ENCODE measurements around the gene TLNRD1.

The TLNRD1 gene

DNA sequence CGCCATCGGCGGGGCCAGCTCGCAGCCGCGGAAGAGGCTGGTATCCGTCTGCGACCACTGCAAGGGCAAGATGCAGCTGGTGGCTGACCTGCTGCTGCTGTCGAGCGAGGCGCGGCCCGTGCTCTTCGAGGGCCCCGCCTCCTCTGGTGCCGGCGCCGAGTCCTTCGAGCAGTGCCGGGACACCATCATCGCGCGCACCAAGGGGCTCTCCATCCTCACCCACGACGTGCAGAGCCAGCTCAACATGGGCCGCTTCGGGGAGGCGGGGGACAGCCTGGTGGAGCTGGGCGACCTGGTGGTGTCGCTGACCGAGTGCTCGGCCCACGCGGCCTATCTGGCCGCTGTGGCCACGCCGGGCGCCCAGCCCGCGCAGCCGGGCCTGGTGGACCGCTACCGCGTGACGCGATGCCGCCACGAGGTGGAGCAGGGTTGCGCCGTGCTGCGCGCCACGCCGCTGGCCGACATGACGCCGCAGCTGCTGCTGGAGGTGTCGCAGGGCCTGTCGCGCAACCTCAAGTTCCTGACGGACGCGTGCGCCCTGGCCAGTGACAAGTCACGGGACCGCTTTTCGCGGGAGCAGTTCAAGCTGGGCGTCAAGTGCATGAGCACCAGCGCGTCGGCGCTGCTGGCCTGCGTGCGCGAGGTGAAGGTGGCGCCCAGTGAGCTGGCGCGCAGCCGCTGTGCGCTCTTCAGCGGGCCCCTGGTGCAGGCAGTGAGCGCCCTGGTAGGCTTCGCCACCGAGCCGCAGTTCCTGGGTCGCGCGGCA lies 1.8 kb downstream of the TLNRD1 start:
- DNase-seq: no peak

DNA sequence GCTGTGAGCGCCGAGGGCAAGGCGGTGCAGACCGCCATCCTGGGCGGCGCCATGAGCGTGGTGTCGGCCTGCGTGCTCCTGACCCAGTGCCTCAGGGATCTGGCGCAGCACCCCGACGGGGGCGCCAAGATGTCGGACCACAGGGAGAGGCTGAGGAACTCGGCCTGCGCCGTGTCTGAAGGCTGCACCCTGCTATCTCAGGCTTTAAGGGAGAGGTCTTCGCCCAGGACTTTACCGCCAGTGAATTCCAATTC lies 2.3 kb downstream of the TLNRD1 start:
- no peak for DNase-seq

DNA sequence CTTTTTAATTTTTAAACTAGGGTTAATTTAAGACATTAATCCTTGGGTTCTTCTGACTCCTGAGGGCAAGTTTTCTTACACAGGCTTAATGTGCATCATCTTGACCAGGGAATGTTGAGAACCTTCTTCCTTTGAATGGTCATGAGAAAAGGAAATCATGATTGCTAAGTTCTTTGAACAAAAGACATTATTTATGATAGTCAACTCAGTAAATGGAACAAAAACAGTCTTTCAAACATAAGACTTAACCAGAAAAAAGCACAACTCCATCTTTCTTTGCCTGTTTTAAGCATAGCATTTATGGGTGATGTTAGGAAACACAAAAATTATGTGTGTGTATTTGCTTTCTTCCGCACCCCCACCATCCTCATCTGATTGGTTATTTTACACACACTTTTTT lies 5.4 kb downstream of the TLNRD1 start:
- no peak for DNase-seq

DNA sequence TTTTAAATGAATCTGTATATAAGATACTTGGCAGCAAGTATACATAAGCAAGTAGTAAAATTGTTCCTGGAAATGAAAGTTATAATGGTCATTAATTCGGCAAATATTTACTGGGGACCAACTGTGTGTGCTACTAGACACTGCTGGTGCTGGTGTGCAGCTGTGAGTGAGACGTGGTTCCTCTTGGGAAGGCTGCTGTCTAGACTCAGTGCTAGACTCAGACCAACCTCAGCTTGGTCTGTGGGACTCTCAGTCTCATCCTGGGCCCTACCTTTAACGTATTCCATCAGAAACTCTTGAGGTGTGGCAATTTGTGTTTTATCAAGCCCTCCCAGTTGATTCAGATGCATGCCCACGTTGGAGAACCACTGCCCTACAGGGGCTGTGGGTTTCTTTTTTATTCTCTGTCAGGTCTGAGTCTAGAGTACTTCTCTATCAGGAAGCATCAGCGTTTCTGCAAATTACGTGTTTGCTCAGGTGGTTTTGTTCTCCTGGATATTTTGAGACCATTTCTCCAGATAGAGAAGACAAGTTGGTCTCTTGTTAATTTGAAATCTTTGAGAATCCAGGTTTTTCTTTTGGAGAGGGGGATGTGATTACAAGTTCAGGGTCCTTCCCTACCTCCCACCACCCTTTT lies 6.8 kb downstream of the TLNRD1 start:
- no peak for DNase-seq

DNA sequence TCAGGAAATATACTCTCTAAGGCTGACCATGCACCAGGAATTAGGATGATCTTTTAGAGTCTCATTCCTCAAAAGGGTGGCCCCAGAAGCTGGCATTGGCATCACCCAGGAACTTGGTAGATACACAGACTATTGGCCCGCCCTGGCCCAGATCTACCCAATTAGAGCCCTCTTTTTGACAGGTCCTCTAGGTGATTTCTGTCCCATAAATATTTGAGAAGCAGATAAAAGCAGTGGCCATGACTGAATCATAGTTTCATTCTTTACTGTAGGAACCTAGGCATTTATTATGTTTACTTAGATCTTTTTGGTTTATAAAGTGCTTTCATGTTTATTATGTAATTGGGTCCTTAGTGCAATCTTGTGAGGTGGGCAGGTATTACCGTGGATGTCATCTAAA lies 7.6 kb downstream of the TLNRD1 start:
- DNase-seq: no peak

DNA sequence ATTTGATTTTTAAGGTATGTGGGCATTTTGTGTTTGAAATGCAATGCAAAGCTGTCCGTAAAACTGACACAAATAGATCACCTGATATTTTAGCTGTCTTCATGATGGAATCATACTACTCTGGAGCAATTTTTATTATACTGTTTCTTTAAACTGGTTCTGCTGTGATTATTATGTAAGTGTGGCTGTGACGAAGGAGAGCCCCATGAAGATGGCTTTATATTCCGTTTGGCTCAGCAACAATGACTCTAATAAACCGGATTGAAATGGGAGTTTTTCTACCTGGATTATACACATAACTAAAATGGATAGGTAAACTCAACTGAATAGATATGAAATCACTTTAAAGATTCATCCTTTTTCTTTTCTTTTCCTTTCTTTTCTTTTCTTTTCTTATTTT lies 9.4 kb downstream of the TLNRD1 start:
- DNase-seq: no peak

DNA sequence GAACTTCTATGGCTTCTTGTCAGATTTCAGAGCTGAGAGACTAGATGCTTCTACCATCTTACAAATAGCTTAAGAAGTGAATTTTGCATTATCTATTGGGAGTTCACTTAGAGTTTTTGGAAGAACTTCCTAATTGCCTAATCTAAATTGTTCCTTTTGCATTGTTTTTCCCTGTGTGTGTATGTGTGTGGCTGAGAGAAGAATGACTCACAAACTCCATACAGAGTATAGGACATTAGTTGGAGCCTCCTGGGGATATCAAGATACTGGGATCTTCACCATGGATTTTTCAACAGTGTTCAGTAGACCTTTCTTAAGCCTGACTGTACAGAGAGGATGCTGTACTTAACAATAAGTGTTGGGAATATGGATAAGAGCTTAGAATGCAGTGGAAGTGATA lies 10.9 kb downstream of the TLNRD1 start:
- no peak for DNase-seq

DNA sequence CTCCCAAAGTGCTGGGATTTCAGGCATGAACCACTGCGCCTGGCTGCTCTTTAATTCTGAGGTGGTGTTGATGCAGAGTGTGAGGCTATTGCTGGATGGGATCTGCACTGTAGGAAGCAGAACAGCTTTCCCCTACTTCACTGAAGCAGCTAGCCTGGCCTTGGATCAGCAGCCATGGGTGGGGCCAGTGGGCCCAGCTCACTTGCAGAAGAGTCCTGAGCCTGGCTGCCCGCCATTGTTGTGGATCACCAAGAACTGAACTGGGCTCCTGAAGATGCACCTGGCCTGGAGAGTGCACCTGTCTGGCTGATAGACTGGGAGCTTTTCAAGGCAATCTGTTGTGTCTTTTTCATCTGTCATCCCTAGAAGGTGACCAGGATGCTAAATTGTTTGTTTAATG lies 11.9 kb downstream of the TLNRD1 start:
- DNase-seq: no peak

DNA sequence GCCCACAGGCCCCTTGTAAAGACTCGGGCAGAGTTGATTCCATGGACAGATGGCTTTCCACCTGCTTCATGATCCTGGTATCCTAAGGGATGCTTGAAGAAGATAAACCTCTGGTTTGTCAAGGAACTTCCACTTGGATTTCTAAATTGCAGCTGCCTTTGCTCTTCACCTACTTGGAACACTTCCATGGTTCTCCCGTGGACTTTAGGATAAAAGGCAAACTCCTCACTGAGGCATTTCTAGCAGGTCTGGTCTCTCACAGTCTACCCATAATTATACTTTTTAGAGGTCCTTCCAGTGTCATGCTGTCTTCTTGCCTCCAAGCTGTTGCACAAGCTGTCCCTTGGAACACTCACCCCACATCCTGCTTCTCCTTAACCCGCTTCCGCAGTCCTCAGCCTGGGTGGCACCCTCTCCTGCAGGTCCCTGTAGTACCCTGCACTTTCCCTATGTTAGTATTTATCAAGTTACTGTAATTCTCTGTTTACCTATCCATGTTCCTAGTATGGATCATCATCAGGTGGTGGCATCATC lies 12.7 kb downstream of the TLNRD1 start:
- DNase-seq: no peak

DNA sequence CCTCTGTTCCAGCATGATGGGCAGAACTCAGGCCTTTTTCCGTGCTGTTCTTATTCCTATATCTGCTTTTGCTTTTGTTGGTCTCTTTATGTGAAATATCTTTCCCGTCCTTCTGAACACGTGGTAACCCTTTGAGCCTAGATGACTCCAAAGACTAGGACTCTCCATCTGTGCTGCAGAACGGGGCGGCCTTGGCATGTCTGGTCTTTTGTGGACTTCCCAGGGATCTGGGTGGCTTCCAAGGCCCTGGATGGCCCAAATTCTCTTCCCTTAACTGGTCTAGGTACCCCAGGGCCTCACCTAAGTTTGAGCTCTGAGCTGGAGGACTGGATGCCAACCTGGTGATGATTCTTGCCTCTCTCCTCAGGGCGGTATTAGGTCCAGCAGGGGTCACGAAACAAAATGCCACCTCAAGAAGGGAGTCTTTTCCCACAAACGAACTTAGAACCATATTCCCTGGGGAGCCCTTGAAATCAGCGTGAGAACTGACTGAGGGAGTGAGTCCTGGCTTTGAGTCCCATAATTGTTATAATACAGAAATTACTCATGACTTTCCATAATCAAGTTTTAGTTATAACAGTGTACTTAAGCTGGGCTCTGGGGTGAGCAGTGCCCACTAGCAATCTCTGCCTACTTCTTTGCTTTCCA lies 13.8 kb downstream of the TLNRD1 start:
- no peak for DNase-seq

DNA sequence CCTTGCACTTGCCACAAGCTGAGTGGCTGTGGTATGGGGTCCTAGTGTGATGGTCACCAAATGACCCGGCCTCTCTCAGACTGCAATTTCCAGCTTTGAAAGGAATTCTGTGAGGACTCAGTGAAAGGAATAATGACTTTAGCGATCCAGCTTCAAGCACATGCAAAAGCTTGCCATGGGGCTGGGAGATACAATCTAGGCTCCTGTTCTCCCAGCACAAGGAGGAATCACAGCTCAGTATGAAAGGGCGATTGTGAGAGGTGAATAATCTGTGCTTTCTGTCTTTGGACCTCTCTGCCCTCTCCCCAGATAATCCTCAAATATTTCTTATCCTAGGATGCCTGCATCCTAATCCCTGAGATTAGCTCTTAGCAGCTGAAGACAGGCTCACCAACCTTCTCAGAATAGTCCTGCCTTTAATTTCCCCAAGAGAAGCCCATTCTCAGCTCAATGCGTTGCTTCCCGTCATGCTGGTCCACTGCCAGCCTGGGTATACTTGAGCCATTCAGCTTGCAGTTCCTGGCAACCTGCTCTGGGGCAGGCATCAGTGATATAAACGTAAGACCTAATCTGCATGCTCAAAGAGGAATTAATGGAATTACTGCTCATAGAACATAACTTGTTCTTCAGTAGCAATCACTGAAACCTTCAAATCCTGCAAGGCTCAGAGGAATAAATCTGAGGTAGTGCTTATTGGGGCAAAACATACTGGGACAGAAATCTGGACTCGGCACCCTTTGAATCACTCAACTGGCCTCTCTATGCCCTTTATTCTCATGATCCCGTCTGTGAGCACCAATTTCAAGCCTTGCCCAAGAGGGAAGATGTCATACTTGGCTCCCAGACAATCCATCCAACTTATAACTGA lies 15.1 kb downstream of the TLNRD1 start:
- no peak for DNase-seq

DNA sequence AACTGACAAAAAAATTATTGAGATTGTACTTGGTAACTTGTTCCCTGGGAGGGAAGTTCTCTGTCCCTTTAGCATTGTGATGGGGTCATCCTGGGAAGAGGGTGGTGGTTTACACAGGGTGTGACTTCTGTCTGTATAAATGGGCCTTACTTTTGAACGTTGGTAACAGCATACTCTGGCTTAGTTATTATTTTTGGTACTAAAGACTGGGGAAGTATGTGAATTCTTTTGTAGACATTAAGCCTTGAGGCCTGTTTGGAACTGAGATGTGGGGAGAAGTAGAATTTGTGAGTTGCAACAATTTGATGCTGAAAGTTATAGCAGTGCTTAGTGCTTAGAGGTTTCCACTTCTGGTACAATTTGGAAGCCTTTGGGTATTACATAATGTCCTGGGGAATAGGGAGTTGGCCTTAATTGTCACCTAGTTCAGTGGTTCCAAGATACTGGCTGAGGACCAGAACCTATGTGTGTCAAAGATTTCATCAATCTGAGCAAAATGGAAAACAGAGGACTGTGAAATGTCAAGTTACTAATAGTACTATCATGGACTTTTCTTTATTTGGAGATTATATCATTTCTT lies 15.9 kb downstream of the TLNRD1 start:
- no peak for DNase-seq

DNA sequence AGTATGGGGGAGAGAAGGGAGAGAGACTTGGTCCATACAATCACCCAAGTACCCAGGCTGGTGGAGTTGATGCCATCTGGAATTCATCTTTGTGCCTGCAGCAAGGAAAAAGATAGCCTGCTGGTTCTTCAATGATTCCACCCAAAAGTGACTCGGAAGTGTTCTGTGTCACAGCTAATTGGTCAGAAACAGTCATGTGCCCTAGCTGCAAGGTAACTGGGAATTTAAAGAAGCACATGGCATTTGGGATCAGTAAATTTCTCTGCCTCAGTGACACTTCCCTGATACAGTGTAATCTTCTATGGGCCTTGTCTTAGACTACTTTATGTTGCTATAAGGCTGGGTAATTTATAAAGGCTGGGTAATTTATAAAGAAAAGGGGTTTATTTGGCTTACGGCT lies 17.5 kb downstream of the TLNRD1 start:
- no peak for DNase-seq

DNA sequence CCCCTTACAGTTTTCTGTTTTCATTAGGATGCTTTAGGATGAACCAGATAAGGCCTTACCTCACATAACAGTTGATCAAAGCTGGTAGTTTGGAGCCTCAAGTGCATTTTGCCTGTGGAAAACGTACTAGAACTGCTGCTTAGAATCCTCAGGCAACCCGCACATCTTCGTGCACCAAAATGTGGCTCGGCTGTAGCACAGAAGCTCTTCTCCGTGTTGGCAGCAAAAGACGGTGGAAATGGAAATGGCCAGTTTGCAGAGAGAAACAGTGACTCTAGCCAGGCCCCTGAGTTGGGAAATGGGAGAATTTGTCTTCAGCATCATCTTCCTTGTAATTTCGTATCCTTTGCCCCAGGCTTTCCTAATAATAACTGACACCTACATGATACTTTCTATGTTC lies 20.6 kb downstream of the TLNRD1 start:
- DNase-seq: no peak

DNA sequence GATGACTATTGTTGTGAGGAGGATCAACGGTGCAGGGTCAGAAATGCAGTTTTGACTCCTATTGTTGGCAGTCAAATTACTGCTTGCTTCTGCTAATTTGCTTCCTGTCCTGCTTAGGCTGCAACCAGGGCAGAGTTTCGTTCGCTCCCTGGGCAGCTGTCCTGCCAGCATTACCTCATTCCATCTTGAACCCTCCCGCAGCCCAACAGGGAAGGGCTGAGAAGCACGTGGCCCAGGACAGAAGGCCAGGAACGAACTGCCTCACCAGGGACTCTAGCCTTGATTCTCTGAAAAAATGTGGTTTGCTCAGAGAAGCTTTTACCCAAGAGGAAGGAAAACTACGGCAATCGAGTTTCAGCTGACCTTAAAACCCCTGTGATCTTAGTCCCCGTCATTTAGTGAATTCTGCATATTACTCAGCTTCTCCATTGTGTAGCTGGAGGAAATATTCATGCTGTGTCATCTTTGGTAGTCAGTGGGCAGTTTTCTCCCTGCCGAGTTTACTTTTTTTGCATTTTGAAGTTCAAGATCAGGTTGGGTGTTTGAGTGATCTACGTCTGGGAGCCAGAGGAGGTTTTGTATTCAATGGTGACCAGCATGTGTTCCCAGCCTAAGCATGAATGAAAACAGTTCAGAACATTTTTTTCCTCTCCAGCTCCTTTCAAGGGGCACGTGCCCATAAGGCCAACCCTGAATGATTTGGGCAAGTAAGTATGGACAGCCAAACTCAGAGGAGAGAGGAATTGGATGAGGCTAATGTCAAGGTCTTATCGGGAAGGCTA lies 23.0 kb downstream of the TLNRD1 start:
- DNase-seq: no peak

DNA sequence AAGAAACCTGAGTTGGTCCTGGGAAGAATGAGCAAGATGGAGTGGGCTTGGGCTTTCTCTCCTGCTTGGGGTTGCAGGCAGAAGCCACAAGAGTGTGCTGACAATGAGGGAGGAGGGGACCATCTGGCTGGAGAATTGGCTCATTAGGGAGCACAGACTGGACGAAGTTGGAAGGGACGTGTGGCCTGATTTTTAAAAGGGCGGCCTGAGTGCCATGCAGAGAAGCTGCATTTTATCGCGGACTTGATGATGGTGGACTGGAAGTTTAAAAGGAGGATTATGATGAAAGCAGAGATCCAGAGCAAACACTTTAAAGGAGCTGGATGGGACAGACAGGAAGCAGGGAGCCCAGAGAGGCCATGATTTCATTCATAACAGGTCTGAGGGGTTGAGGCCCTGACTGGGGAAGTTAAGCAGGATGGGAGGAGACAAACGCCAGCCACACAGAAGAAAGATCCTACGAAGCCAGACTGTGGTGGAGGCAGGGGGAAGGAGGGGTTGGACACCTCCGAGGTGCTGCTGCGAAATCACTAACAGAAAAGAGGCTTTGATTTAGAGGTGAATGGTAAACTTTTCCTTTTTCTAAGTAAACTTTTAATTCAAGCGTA lies 23.6 kb downstream of the TLNRD1 start:
- DNase-seq: no peak

DNA sequence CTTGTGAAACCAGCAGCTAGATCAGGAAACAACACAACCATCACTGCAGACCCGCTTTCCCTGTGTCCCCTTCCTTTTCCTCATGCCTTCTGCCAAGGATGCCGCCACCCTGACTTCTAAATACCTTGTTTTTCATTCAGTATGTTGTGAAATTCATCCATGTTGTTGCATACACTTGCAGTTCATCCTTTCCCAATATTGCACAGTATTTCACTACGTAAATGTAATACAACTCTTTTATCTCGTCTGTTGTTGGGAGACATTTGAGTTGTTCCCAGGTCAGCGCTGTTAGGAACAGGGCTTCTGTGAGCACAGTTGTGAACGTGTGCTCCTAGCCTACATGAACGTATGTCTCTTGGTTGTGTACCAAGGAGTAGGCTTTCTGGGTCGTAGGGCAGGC lies 24.2 kb downstream of the TLNRD1 start:
- no peak for DNase-seq

DNA sequence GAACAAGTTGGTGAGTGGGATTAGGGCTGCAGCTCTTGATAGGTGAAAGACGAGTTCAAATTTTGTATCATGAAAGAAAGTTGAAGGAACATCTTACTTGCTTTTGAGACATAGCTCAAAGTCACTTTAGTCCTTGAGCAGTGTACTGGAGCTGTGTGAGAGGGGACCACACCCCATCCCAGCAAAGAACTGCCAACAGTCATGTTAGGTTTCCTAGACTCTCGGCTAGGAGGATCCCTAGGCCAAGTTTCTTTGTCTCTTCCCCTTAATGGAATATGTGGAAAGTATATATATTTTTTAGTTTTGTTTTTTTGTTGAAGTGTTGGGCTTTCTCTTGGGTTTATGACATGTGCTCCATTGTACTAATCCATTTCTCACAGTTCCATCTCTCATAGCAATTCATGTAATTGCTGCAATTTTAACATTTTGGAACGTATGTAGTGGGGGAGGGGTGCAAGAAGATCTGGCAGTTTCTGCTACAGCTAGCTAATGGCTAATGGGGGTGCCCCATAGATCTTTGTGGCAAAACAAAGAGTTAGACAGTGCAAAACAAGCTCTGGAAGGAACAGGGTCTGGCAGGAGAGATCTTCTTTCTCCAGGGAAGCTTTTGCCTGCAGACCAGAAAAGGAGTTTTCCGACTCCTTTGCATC lies 25.1 kb downstream of the TLNRD1 start:
- no peak for DNase-seq

DNA sequence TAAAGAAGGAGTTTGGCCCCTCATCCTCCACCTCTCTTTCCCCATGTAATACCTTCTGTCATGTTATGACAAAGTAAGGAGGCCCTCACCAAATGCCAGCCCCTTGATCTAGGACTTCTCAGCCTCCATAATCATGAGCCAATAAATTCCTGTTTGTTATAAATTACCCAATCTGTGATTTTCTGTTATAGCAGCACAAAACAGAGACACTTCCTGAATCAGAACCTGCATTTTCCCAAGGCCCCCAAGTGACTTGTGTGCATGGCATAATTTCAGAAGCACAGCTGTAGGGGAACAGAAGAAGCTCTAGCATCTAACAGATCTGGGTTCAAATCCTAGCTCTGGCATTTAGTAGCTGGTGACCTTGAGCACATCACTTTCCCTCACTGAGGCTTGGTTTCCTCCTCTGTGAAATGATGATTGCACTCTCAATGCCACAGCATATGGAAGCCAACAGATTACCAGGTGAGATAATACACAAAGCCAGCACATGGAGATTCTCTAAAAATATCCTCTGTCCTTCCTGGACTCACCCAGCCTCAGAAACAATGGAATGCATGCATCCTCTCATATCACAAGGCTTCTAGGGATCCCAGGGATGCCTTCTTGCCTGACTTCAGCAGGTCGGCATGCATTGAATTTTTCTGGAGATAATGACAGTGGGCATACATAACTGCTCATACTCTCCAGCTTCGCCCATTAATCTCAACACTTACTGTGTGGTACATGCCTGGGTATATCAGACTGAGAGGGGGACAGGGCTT lies 26.3 kb downstream of the TLNRD1 start:
- no peak for DNase-seq
